Brain microvascular endothelial cell (primary cell): ENCODE data around the gene DOK1.
A peak's percentile ranks its signal among the peaks of the same experiment; 100 is the strongest.

Experiments used
- DNase-seq: peaks from one replicate; pipeline ENCODE4 v3.0.0-alpha.2; 2020
- H3K27ac ChIP-seq: fragments of 250-450 bp; sonication (Bioruptor Pico); 2 replicates; pipeline ENCODE4 v1.5.1; 2020; ENCODE audit warnings: mild to moderate bottlenecking, moderate library complexity
- H3K27me3 ChIP-seq: fragments of 250-450 bp; sonication (Bioruptor Pico); replicated peaks from 2 replicates; pipeline ENCODE4 v1.5.1; 2020; ENCODE audit warnings: mild to moderate bottlenecking
- H3K36me3 ChIP-seq: fragments of 250-450 bp; sonication (Bioruptor Pico); replicated peaks from 2 replicates; pipeline ENCODE4 v1.5.1; 2020; ENCODE audit warnings: mild to moderate bottlenecking
- H3K4me3 ChIP-seq: 2 replicates; pipeline ENCODE4 v1.5.1; 2011; ENCODE audit warnings: low read depth, mild to moderate bottlenecking, control low read depth, low read length, moderate library complexity
- in situ Hi-C: cut with HindIII; loops from 2 replicates; pipeline ENCODE4 v1.10.0; 2017; ENCODE audit warnings: low sequenced_read_pairs, low pct_ligation_motif_present
- TF ChIP-seq, protein P1 (sequence below): IDR thresholded peaks from 2 replicates; pipeline ENCODE4 v1.5.1; 2011; ENCODE audit warnings: low read depth, mild to moderate bottlenecking, moderate library complexity, low read length, control low read depth, inconsistent platforms; ENCODE audit errors: missing control alignments

Gene DOK1

DNA sequence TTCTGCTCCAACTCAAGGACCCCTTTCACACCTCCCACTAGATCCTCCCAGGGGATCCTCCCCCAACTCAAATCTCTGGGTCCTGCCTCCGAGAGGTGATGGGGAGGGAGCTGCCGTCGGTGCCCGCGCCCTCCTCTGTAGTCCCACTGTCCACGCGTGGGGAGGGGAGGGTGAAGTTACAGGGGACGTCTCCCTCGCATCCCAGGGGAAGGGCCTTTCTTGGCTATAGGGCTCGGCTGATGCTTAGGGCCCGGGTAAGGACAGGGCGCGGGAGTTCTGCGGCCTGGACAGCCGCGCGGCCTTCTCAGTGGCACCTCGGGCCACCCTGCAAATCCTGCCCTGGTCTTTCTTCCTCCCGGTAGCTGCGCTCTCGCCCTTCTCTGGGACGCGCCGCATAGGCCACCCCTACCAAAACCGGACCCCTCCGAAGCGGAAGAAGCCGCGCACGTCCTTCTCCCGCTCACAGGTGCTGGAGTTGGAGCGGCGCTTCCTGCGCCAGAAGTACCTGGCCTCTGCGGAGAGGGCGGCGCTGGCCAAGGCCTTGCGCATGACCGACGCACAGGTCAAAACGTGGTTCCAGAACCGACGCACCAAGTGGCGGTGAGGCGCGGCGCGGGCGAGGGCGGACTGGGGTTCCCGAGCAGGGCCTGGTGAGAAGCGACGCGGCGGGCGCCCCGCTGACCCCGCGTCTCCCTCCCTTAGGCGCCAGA, 39.1 kb upstream of the DOK1 start:
- H3K27ac ChIP-seq, result no peak overlapping the region
- TF ChIP-seq, protein P1, sequence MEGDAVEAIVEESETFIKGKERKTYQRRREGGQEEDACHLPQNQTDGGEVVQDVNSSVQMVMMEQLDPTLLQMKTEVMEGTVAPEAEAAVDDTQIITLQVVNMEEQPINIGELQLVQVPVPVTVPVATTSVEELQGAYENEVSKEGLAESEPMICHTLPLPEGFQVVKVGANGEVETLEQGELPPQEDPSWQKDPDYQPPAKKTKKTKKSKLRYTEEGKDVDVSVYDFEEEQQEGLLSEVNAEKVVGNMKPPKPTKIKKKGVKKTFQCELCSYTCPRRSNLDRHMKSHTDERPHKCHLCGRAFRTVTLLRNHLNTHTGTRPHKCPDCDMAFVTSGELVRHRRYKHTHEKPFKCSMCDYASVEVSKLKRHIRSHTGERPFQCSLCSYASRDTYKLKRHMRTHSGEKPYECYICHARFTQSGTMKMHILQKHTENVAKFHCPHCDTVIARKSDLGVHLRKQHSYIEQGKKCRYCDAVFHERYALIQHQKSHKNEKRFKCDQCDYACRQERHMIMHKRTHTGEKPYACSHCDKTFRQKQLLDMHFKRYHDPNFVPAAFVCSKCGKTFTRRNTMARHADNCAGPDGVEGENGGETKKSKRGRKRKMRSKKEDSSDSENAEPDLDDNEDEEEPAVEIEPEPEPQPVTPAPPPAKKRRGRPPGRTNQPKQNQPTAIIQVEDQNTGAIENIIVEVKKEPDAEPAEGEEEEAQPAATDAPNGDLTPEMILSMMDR, result no peak
- no peak for DNase-seq
- peaks cover 72% of the 10 kb centered on the region for H3K27me3 ChIP-seq
- no peak overlapping the region for H3K4me3 ChIP-seq
- in situ Hi-C loops, result no loop called here
- H3K36me3 ChIP-seq, result no peaks in the 10 kb centered on the region

- H3K4me3 ChIP-seq, result no peak overlapping the region
- in situ Hi-C loops, result no loop called here
Measured at GRCh38 chr2:74515981-74516633, 38.4 kb upstream of the DOK1 start.

DNA sequence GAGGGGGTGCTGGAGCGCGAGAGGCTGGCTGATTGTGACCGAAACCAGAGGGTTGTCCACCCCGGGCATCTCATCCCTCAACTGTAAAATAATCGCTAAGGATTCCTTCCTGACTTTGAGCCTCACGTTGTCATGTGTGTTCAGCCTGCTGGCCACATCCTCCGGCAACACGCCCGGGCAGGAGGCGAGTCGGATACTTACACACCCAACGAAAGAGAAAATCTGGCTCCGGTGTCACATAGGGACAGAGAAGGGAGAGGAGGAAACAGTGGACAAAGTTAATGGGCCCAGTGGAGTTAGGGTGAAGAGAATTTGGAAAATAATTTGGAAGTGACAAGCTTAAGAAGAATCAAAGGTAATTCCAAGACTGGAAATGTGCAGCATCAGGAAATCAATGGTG, 37.9 kb upstream of the DOK1 start:
- TF ChIP-seq, protein P1, result no peak
- in situ Hi-C loops, result no loop called here
- H3K27me3 ChIP-seq, result peaks cover 67% of the 10 kb centered on the region
- DNase-seq, result no peak
- no peak overlapping the region for H3K4me3 ChIP-seq
- H3K27ac ChIP-seq, result no peak overlapping the region
- H3K36me3 ChIP-seq, result no peaks in the 10 kb centered on the region

More at GRCh38 chr2:74515981-74516633, 38.4 kb upstream of the DOK1 start:
- Histone ChIP-seq H3K27me3 (peaks cover 71% of the 10 kb centered on the region), H3K27ac (no peak overlapping the region), H3K36me3 (no peaks in the 10 kb centered on the region)
- peak; percentile 29 for DNase-seq
- TF ChIP-seq, protein P1, result no peak

- DNase-seq, result no peak
- Histone ChIP-seq H3K27ac (no peak overlapping the region), H3K36me3 (peaks cover 17% of the 10 kb centered on the region), H3K4me3 (no peak overlapping the region), H3K27me3 (peaks cover 11% of the 10 kb centered on the region)
- in situ Hi-C loops, result no loop called here
- TF ChIP-seq, protein P1, result no peak
Measured at GRCh38 chr2:74522516-74522915, 32.0 kb upstream of the DOK1 start.

DNA sequence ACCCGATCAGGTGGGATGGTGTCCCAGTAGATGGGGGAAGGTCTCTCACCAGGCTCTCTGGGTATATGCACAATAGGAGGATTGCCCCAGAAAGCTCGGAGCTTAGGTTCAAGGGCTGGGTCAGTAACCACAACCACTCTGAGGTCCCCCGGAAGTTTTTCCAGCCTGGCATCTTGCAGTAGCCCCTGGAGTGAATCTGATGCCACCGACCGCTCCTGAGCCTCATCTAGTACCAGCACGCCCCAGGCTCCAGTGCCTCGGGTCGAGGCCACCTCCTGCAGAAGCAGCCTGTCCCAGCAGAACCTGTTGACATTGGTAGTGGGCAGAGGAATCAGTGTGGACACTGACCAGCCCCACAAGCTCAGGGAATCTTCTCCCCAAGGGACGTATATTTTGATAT, 30.5 kb upstream of the DOK1 start:
- Histone ChIP-seq H3K27me3 (peaks cover 9% of the 10 kb centered on the region), H3K36me3 (peaks cover 17% of the 10 kb centered on the region), H3K4me3 (no peak overlapping the region), H3K27ac (no peak overlapping the region)
- no peak for DNase-seq
- TF ChIP-seq, protein P1, result no peak
- in situ Hi-C loops, result no loop called here
